ENCODE data around the gene MXRA8.

GRCh38 chr1:1342584-1343115 lies 15.7 kb downstream of the MXRA8 start:
- TF ChIP-seq CTCF (IDR thresholded peaks at IDR 0.05; ENCODE audit: borderline replicate concordance, extremely low read depth, low read length, poor library complexity, severe bottlenecking), result no peak
- TF ChIP-seq EZH2 (IDR thresholded peaks at IDR 0.05; ENCODE audit: borderline replicate concordance, low read depth, low read length, severe bottlenecking), result no peak

All from DND-41 (cell line).